Mesothelial cell of epicardium (in vitro differentiated cells): ENCODE measurements around the gene UFD1. TPM values are rescaled to one million over a fixed set of nuclear protein-coding genes. Genes with fewer than 3 reads are reported as not detected.

Source experiments
- DNase-seq, 2 experiments: peaks; one replicate each; pipeline ENCODE4 v3.0.0; 2021; ENCODE audit warnings: low spot score in 2 of 2; ENCODE audit not compliant: unreplicated experiment in 2 of 2
- H3K27ac Mint-ChIP-seq: 2 replicates; pipeline ENCODE4 v1.8.0; 2021; ENCODE audit warnings: mixed read lengths
- H3K27me3 Mint-ChIP-seq: 2 replicates; pipeline ENCODE4 v1.8.0; 2021; ENCODE audit warnings: low read depth, mixed read lengths
- H3K36me3 Mint-ChIP-seq: 2 replicates; pipeline ENCODE4 v1.8.0; 2021; ENCODE audit warnings: mixed read lengths
- H3K4me1 Mint-ChIP-seq: 2 replicates; pipeline ENCODE4 v1.8.0; 2021; ENCODE audit warnings: mixed read lengths
- H3K4me3 Mint-ChIP-seq: 2 replicates; pipeline ENCODE4 v1.8.0; 2021; ENCODE audit warnings: mild to moderate bottlenecking, moderate library complexity, mixed read lengths
- H3K9me3 Mint-ChIP-seq: 2 replicates; pipeline ENCODE4 v1.8.0; 2021; ENCODE audit warnings: mixed read lengths
- total RNA-seq: library from RNA; stranded (reverse); gene quantifications from 3 replicates; pipeline ENCODE4 v1.2.1, GENCODE V29; 2021
- TF ChIP-seq, protein P1 (sequence below): fragments of 200-600 bp; sonication (generic); IDR thresholded peaks from one replicate; pipeline ENCODE4 v1.5.0; 2021; ENCODE audit warnings: antibody characterized with exemption; ENCODE audit not compliant: unreplicated experiment

UFD1 gene
- total RNA-seq, 1 donor from 2014 or later = 38.8 TPM

DNA sequence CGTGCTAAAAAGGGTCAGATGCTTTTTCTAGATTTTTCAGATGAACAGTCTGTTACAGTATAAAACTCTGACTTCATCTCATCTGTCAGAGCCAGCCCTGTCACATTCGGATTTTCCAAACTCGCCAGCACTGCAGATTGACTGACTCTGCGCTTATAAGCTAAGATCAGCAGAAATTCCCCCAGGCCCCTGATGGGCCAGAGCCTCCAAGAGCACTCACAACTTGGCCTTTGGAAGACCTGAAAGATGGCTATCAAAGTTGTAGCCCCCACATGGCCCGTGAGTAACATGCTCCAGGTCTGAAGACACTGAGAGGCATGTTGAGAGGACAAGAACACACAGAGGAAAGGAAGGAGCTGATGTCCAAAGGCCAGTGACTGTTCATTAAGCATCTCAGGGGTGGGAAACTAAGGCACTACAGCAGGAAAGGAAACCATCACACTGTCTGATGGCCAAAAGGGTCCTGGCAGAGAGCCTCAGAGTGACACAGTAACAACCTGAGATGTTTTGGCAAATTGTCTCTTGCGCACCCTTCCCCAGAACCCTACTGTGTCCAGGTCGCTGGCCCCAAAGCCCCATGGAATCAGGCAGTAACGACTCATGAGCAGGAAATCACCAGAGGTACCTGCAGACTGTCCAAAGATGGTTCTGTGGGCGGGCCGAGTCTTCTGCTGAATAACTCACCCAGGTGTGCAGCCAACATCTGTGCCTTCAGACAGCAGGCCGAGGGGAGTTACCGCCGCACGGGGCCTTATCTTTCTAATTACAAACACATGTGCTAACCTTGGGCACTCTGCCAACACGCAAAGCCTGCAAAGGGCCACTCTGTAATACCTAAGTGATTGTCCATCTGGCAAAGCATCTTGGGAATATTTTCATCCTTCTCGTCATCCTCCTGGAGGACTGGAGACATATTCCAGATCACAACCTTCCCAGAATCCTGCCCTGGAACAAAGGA lies 71.1 kb downstream of the UFD1 start:
- DNase-seq = peak; percentile 38 to 72
- Mint-ChIP-seq H3K27me3 (no peaks in the 10 kb centered on the region), H3K36me3 (peaks cover 10% of the 10 kb centered on the region), H3K4me1 (peaks cover 25% of the 10 kb centered on the region), H3K27ac (peak overlapping the region; percentile 61), H3K4me3 (no peak overlapping the region), H3K9me3 (no peaks in the 10 kb centered on the region)
- TF ChIP-seq, protein P1, sequence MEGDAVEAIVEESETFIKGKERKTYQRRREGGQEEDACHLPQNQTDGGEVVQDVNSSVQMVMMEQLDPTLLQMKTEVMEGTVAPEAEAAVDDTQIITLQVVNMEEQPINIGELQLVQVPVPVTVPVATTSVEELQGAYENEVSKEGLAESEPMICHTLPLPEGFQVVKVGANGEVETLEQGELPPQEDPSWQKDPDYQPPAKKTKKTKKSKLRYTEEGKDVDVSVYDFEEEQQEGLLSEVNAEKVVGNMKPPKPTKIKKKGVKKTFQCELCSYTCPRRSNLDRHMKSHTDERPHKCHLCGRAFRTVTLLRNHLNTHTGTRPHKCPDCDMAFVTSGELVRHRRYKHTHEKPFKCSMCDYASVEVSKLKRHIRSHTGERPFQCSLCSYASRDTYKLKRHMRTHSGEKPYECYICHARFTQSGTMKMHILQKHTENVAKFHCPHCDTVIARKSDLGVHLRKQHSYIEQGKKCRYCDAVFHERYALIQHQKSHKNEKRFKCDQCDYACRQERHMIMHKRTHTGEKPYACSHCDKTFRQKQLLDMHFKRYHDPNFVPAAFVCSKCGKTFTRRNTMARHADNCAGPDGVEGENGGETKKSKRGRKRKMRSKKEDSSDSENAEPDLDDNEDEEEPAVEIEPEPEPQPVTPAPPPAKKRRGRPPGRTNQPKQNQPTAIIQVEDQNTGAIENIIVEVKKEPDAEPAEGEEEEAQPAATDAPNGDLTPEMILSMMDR = no peak

DNA sequence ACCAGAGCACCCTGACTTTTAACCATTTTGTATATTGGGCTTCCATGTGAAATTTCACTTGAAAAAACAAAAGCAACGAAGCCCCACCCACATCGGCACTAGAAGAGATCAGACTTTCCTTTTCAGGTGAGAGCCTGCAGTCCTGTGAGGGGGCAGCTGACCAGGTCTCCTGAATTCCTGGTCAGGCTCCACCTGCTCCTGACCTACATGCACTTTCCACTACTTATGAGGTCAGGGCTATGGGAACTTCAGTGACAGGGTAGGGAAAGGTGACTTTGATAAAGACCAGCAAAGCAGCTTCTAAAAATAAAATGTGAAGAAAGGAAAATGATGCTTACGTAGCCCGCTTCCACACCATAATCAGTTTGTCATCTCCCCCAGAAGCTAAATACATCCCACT lies 72.1 kb downstream of the UFD1 start:
- no peaks in the 10 kb centered on the region for H3K27me3 Mint-ChIP-seq
- H3K27ac Mint-ChIP-seq = no peak overlapping the region
- TF ChIP-seq, protein P1 = no peak
- no peaks in the 10 kb centered on the region for H3K9me3 Mint-ChIP-seq
- no peak overlapping the region for H3K4me3 Mint-ChIP-seq
- DNase-seq = no peak
- peaks cover 25% of the 10 kb centered on the region for H3K4me1 Mint-ChIP-seq
- H3K36me3 Mint-ChIP-seq = peaks cover 13% of the 10 kb centered on the region

GRCh38 chr22:19406281-19406811 lies 72.6 kb downstream of the UFD1 start:
- TF ChIP-seq, protein P1 = no peak
- Mint-ChIP-seq H3K4me3 (no peak overlapping the region), H3K36me3 (peaks cover 13% of the 10 kb centered on the region), H3K27me3 (no peaks in the 10 kb centered on the region), H3K27ac (peak overlapping the region; percentile 9), H3K9me3 (no peaks in the 10 kb centered on the region), H3K4me1 (peaks cover 25% of the 10 kb centered on the region)
- no peak for DNase-seq

DNA sequence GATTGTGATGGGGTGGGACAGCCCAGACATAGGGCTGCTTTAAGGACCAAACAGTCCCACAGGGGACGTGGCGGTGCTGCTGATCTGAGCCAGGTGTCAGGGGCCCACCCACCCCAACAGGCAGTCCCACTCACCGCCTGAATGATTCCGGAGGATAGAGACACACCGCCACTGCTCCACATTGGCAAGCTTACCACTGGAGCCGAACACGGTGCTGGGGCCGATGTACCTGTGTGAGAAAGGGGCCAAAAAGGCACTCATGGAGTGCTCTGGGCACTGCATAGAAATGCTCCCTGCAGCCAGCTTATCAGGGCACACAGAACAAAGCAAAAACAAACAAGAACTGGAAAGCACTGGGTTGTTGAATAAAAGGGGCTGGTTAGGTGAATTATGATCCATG lies 73.3 kb downstream of the UFD1 start:
- H3K36me3 Mint-ChIP-seq = peaks cover 13% of the 10 kb centered on the region
- TF ChIP-seq, protein P1 = no peak
- peaks cover 25% of the 10 kb centered on the region for H3K4me1 Mint-ChIP-seq
- H3K27me3 Mint-ChIP-seq = no peaks in the 10 kb centered on the region
- H3K27ac Mint-ChIP-seq = no peak overlapping the region
- no peak overlapping the region for H3K4me3 Mint-ChIP-seq
- no peak for DNase-seq
- H3K9me3 Mint-ChIP-seq = no peaks in the 10 kb centered on the region

DNA sequence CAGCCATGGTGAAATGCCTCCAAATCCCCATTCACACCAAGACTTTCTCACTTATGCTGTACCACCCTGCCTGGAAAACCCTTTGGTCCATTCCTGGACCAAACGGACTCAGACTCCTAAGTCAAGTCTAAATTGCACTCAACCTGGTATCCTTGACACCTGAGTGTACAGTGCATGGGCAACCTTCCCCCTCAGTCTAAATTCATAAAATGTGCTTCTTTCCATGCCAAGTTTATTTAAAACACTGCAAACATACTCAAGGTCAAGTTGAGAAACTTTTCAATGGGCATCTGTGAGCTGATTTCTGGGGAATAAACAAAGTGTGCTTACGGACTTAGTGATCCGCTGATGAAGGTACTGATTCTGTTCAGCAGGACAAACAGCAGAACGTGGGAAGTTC lies 73.9 kb downstream of the UFD1 start:
- H3K27me3 Mint-ChIP-seq = no peaks in the 10 kb centered on the region
- TF ChIP-seq, protein P1 = no peak
- peaks cover 13% of the 10 kb centered on the region for H3K36me3 Mint-ChIP-seq
- H3K4me3 Mint-ChIP-seq = no peak overlapping the region
- peaks cover 25% of the 10 kb centered on the region for H3K4me1 Mint-ChIP-seq
- DNase-seq = no peak
- H3K9me3 Mint-ChIP-seq = no peaks in the 10 kb centered on the region
- H3K27ac Mint-ChIP-seq = no peak overlapping the region
